GM19467 (cell line): ENCODE results near the gene FOXJ2.
"Not testable (repeated sequence)": the region's sequence is repeated elsewhere in the genome, so short reads cannot be mapped to it uniquely, and the experiment has no call there.

Source experiments
- ATAC-seq: cut with Tn5 transposase; IDR thresholded peaks from one replicate; pipeline ENCODE4 v1.9.1; 2021; ENCODE audit warnings: mild to moderate bottlenecking, moderate library complexity; ENCODE audit not compliant: unreplicated experiment

FOXJ2 gene

GRCh38 chr12:8058506-8058905, 26.0 kb downstream of the FOXJ2 start:
- ATAC-seq: no peak

GRCh38 chr12:8064131-8064530, 31.6 kb downstream of the FOXJ2 start:
- no peak for ATAC-seq

- ATAC-seq: no peak
Observed at GRCh38 chr12:8065991-8066594, 33.6 kb downstream of the FOXJ2 start, which contains the start of gene C3AR1. Gene C3AR1 (minus strand): TSS chr12:8066359. CDS start chr12:8060185, 6,174 bp downstream.

GRCh38 chr12:8069582-8069981, 37.1 kb downstream of the FOXJ2 start:
- ATAC-seq: no peak

GRCh38 chr12:8071820-8072219, 39.3 kb downstream of the FOXJ2 start:
- ATAC-seq: not testable (repeated sequence)

GRCh38 chr12:8075935-8076334, 43.4 kb downstream of the FOXJ2 start:
- ATAC-seq: no peak

- no peak for ATAC-seq
Observed at GRCh38 chr12:8076366-8076765, 43.9 kb downstream of the FOXJ2 start.

- ATAC-seq: no peak
Observed at GRCh38 chr12:8077207-8077606, 44.7 kb downstream of the FOXJ2 start.

- no peak for ATAC-seq
Observed at GRCh38 chr12:8078398-8078797, 45.9 kb downstream of the FOXJ2 start.

- ATAC-seq: no peak
Observed at GRCh38 chr12:8078916-8079315, 46.4 kb downstream of the FOXJ2 start.

GRCh38 chr12:8080120-8080519, 47.6 kb downstream of the FOXJ2 start:
- ATAC-seq: no peak

GRCh38 chr12:8081251-8081920, 48.9 kb downstream of the FOXJ2 start:
- no peak for ATAC-seq

GRCh38 chr12:8082808-8083100, 50.2 kb downstream of the FOXJ2 start:
- no peak for ATAC-seq

- ATAC-seq: not testable (repeated sequence)
Observed at GRCh38 chr12:8084351-8084750, 51.8 kb downstream of the FOXJ2 start.

- no peak for ATAC-seq
Observed at GRCh38 chr12:8087666-8088065, 55.1 kb downstream of the FOXJ2 start.

GRCh38 chr12:8088574-8088973, 56.1 kb downstream of the FOXJ2 start:
- peak; percentile 68 for ATAC-seq

GRCh38 chr12:8089277-8089676, 56.8 kb downstream of the FOXJ2 start:
- not testable (repeated sequence) for ATAC-seq

GRCh38 chr12:8089716-8090115, 57.2 kb downstream of the FOXJ2 start:
- ATAC-seq: no peak

GRCh38 chr12:8093291-8093690, 60.8 kb downstream of the FOXJ2 start:
- no peak for ATAC-seq

GRCh38 chr12:8096281-8096915, 63.9 kb downstream of the FOXJ2 start:
- ATAC-seq: no peak

- ATAC-seq: no peak
Observed at GRCh38 chr12:8099235-8099634, 66.7 kb downstream of the FOXJ2 start.
